GM23338 (cell line): ENCODE data around the gene ATP5MG.
"Not testable (repeated sequence)": the region's sequence is repeated elsewhere in the genome, so short reads cannot be mapped to it uniquely, and the experiment has no call there.

Experiments
- EZH2 ChIP-seq: fragments of 200-600 bp; sonication (generic); IDR thresholded peaks from one replicate; pipeline ENCODE4 v1.8.0; 2017; ENCODE audit warnings: antibody characterized with exemption, mild to moderate bottlenecking, low read depth; ENCODE audit not compliant: unreplicated experiment
- EZH2phosphoT487 ChIP-seq: fragments of 200-600 bp; sonication (generic); IDR thresholded peaks from one replicate; pipeline ENCODE4 v1.8.1; 2018; ENCODE audit warnings: antibody characterized with exemption; ENCODE audit not compliant: unreplicated experiment
- POLR2AphosphoS5 ChIP-seq: IDR thresholded peaks from 2 replicates; pipeline ENCODE4 v1.6.1; 2016; ENCODE audit warnings: antibody characterized with exemption, low read depth
- ZNF114 ChIP-seq: fragments of 250-450 bp; sonication (Bioruptor Pico); IDR thresholded peaks from 2 replicates; pipeline ENCODE4 v1.5.0; 2020; ENCODE audit warnings: mild to moderate bottlenecking, moderate library complexity
- TF ChIP-seq, protein P1 (sequence below), 2 experiments: fragments of 200-600 bp in 1 of 2; sonication (generic) in 1 of 2; conservative IDR thresholded peaks; 2 replicates each; pipeline versions ENCODE4 v1.5.1 to v1.6.1; 2016 to 2017; ENCODE audit warnings: antibody characterized with exemption in 2 of 2, low read depth in 2 of 2, mild to moderate bottlenecking in 2 of 2, moderate library complexity in 1 of 2

DNA sequence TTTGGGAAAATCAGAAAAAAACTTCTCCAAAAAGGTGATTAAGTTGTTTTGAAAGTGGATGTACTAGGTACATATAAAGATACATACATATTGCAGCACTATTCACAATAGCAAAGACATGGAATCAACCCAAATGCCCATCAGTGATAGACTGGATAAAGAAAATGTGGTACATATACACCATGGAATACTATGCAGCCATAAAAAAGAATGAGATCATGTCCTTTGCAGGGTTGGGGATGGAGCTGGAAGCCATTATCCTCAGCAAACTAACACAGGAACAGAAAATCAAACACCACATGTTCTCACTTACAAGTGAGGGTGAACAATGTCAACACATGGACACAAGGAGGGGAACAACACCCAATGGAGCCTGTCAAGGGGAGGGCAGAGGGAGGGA, 15.5 kb downstream of the ATP5MG start:
- TF ChIP-seq EZH2phosphoT487; POLR2AphosphoS5; EZH2; ZNF114 (CRISPR knock-in tag): not testable (repeated sequence)
- TF ChIP-seq, protein P1, sequence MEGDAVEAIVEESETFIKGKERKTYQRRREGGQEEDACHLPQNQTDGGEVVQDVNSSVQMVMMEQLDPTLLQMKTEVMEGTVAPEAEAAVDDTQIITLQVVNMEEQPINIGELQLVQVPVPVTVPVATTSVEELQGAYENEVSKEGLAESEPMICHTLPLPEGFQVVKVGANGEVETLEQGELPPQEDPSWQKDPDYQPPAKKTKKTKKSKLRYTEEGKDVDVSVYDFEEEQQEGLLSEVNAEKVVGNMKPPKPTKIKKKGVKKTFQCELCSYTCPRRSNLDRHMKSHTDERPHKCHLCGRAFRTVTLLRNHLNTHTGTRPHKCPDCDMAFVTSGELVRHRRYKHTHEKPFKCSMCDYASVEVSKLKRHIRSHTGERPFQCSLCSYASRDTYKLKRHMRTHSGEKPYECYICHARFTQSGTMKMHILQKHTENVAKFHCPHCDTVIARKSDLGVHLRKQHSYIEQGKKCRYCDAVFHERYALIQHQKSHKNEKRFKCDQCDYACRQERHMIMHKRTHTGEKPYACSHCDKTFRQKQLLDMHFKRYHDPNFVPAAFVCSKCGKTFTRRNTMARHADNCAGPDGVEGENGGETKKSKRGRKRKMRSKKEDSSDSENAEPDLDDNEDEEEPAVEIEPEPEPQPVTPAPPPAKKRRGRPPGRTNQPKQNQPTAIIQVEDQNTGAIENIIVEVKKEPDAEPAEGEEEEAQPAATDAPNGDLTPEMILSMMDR (conservative IDR thresholded peaks at IDR 0.05; ENCODE audit: low read depth in 2 of 2), result not testable (repeated sequence)
